HG03135 (cell line): ENCODE results near the gene TRAPPC12.
"Not testable (repeated sequence)": the region's sequence is repeated elsewhere in the genome, so short reads cannot be mapped to it uniquely, and the experiment has no call there.

Source experiments
- ATAC-seq: cut with Tn5 transposase; IDR thresholded peaks from one replicate; pipeline ENCODE4 v1.9.1; 2021; ENCODE audit warnings: mild to moderate bottlenecking, moderate library complexity; ENCODE audit not compliant: unreplicated experiment

The TRAPPC12 gene

DNA sequence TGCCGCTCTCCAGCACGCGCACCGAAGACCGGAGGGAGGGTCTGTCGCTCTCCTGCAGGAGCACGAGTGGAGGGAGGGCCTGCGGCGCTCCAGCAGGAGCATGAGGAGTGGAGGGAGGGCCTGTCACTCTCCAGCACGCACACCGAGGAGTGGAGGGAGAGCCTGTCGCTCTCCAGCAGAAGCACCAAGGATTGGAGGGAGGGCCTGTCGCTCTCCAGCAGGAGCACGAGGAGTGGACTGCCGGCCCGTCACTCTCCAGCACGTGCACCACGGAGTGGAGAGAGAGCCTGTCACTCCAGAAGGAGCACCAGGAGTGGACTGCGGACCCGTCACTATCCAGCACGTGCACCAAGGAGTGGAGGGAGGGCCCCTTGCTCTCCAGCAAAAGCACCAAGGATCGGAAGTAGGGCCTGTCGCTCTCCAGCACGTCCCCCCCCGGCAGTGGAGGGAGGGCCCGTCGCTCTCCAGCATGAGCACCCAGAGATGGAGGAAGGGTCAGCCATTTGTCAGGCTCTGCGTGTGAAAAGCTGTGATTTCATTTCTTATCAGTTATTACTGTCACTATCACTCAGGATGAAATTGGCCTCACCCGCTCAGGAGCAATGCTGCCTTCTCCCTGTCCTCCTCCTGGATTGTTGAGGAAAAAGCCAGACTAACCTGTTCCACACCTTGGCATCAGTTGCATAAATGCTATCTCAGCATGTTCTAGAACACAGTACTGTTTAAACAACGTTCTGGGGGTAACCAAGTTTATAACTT is 103.9 kb downstream of the TRAPPC12 start:
- no peak for ATAC-seq

DNA sequence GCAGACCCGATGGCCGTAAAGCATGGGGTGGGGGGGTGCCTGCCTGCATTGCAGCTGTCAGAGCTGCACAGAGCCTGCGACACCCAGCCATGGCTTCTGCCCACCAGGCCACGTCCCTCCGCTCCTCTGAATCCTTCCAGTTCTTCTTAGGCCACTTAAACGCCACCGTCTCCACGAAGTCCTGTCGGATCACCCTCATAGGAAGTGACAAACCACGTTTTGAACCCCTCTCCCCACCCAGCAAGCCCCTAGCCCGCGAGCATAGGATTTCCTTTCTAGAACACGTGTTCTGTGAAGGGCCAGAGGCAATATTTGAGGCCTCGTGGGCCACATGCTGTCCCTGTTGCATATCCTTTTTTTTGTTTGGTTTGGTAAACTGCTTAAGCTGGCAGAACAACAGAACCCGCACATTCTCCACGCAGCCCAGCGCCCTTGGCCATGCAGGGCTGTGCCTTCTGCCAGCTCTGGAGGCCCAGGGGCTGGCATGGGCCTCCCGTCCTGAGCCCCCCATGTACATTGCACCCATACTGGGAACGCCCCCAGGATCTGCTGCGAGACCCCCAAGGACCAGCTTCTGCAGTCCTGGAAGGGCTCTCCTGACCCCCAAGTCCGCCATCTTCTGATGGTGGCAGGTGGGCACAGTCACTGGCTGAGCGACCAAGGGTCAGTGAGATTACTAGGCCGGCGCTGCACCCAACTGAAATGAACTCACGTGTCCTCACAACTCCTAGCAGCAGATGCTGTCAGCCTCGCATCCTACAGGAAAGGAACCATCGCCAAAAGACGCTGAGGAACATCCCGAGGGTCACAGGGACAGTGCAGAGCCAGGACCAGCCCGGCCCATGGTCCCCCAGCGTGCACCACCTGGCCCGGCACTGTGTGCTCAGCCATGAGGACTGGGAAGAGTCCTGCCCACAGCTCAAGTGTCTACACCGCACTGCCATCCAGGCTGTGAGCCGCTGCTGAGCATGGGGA is 104.8 kb downstream of the TRAPPC12 start:
- no peak for ATAC-seq

DNA sequence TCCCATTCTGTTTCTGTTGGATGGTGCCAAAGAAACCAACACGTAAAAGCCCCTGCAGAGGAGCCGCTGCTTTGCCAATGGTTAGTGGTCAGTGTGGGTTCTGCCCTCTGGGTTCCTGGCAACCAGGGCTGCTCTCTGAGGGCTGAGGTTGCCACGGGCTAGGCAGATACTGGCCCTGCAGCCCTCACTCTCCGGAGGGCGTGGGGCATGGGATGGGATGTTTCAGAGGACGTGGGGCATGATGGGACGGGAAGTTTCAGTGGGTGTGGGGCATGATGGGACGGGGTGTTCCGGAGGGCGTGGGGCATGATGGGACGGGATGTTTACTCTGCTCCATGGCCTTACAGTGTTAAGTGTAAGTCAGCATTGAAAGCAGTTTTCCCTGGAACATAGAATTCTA is 105.7 kb downstream of the TRAPPC12 start:
- ATAC-seq: no peak

DNA sequence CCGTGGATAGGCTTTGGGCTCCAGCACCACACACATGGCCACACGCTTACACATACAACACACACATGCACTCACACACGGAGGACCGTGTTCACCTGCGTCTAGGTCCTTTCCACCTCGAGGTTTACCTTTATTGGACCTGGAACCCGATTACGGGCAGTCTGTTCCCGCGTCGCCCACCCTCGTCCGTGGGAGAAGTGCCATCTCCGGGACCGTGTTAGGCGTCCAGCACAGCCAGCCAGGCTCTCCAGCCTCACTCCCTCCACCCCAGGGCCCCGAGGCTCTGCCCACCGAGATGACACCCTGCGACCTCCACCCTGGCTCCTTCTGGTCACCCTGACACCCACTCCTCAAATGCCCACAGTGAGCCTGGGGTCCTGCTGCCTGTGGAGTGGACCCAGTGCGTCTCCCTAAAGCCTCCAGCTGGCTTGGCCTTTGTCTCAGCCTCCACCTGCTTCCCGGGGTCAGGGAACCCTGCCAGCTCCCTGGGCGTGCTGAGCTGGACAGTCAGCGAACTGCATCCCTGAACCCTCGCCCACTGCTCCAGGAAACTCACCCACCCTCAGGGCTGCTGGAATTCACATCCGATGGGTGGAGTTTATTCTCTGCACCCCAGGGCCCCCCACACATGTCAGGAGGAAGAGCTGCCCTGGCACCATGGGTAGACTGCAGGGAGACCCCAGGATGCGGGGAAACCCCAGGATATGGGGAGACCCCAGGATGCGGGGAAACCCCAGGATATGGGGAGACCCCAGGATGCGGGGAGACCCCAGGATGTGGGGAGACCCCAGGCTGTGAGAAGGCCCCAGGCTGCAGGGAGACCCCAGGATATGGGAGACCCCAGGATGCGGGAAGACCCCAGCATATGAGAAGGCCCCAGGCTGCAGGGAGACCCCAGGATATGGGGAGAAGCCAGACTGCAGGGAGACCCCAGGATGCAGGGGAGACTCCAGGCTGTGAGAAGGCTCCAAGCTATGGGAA is 106.8 kb downstream of the TRAPPC12 start:
- no peak for ATAC-seq

DNA sequence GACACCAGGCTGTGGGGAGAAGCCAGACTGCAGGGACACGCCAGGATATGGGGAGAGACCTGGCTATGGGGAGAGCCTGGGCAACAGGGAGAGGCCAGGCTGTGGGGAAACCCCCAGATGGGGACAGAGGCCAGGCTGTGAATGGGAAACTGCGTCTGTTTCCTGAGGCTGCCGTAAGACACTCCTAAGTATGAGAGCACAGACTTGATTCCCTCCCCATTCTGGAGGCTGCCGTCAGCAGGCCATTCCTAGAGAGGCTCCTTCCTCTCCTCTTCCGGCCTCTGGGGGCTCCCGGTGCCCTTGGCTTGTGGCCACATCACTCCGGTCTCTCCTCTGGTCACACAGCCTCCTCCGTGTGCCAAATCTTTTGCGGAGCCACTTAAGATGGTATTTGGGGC is 107.5 kb downstream of the TRAPPC12 start:
- no peak for ATAC-seq

DNA sequence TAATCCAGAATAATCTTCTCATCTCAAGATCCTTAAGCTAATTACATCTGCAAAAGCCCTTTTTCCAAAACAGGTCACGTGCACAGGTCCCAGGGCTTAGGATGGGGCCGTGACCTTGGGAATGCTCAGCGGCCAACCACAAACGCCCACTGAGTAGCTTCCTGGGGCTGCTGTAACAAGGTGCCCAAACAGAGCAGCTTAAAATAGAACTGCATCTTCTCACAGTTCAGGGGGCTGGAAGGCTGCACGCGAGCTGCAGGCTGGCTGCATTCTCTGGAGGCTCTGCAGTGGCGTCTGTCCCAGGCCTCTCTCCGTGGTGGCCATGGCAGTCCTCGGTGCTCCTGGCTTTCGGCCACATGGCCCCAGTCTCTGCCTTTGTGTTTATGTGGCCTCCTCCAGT is 107.9 kb downstream of the TRAPPC12 start:
- ATAC-seq: no peak

DNA sequence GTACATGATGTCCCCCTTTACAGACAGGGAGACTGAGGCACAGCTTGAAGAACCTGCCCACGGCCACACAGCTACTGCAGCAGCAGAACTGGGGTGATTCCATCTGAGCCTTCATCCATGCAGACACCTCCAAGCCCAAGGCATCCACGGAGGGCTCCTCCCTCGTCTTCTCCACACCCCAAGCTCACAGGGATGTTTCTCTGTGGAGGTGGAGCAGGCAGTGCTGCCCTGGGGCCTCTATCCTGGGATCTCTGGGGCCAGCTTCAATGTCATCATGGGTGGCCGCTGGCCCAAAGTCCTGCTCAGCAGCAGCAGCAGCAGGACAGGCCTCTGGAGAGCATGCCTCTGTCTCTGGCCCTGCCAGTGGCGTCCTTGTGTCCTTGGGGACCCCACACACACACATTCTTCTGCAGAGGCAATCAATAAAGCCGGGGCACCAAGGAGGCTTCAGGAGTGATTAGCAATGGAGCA is 108.6 kb downstream of the TRAPPC12 start:
- ATAC-seq: no peak

DNA sequence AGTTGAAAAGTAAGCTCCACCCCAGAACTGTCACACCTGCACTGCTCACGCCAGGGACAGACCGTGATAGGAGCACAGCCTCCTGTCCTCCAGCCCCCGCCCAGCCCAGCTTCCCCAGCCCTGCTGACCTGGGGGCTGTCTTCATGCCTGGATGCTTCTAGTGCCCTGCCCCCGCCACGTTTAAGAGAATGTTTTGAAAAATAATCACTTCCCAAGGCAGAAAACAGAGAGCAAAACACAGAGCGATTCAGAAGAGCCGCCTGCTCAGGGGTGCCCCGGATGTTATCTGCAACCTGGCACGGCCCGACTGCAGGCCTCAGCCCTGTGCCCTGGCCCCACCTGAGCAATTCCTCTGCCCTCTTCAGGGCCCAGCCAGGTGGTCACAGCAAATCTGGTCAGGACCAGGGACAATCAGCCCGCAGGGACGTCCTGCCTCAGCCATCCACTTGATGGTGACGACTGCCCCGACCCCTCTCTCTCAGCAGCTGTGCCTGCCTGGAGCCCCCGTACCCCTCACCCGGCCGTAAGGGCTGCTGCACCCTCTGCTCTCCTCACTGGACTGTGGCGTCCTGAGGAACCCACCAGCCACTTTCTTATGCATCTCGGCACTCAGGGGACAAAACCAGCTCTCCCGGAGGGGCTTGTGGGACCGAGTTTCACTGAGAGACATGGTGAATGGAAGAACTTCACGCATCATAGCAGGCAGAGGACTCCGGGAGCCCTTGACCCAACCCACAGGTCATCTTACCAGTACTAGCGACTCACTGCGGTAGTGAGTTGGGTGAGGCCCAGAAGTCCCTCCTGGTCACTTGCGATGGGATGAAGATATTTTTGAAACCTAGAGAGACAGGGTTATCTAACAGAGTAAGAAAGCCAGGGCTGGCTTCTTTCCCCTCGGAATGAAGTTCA is 109.6 kb downstream of the TRAPPC12 start:
- no peak for ATAC-seq

DNA sequence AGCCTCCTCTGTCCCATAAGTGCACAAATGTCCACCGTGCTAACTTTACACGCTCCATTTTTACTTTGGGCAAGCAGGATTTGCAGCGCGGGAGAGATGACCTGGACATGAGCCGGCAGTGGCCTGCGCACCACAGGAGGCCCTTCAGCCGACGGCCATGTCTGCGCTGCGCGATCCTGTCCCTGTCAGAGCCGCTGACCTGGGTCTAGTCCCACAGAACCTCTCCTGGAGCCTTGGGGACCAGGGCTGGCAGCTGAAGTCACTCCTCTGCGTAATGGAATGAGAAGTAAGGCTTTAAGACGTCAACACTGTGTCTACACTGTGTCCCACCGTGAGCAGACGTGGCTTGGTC is 110.2 kb downstream of the TRAPPC12 start:
- no peak for ATAC-seq

DNA sequence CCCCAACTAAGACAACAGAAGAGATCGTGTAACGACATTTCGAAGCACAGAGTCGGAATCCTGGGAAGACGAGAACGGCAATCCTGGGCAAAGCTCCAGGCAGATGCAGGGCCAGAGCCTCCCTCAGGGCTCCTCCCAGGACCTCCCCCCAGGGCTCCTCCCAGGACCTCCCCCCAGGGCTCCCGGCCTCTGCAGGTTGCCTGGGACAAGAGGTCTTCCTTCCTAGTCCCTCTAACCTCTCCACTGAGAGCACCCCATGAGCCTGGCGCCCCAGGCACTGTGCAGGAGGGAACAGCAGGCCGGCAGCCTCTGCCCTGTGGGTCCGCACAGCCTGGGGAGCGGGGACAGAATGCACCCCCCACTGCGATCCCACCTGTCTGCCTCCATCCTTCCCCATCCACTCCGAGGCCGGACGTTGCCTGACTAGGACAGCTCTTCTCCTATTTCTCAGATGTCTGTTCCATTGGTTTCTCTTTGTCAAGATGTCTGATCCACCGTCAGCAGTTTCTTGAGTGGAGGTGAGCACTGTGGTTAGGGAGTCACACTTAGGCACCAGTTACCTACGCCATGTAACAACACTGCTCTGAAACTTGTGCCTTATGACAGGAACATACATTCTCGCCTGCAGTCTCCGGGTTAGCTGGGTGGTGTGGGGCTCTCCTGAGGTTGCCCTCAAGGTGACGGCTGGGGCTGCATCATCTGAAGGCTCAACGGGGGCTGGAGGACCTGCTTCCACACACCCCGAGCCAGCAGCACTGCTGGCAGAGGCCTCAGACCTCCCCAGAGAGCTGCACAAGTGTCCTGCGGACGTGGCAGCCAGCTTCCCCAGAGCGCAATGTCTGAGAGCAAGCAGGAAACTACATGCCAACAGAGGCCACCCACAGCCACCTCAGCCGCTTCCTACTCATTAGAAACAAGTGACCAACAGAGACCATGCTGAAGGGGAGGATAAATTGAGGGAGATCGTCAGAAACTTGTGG is 111.0 kb downstream of the TRAPPC12 start:
- no peak for ATAC-seq

DNA sequence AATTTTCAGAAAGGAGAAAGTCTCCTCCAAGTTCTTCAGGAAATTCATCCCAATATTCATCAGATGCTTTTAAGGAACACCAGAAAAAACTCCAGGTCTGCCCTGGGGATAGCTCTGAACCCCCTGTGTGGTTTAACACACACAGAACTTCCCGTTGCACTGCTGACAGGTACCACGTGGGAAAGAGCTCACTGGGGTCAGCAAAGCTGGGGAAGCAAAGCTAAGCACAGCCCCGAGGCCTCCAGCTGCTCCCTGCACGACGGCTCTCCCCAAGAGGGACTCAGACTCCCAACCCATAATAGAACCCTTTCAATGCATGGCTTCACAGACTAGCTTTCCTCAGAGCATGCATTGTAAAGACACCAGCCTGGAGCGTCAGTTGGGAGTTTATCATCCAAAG is 111.8 kb downstream of the TRAPPC12 start:
- no peak for ATAC-seq

DNA sequence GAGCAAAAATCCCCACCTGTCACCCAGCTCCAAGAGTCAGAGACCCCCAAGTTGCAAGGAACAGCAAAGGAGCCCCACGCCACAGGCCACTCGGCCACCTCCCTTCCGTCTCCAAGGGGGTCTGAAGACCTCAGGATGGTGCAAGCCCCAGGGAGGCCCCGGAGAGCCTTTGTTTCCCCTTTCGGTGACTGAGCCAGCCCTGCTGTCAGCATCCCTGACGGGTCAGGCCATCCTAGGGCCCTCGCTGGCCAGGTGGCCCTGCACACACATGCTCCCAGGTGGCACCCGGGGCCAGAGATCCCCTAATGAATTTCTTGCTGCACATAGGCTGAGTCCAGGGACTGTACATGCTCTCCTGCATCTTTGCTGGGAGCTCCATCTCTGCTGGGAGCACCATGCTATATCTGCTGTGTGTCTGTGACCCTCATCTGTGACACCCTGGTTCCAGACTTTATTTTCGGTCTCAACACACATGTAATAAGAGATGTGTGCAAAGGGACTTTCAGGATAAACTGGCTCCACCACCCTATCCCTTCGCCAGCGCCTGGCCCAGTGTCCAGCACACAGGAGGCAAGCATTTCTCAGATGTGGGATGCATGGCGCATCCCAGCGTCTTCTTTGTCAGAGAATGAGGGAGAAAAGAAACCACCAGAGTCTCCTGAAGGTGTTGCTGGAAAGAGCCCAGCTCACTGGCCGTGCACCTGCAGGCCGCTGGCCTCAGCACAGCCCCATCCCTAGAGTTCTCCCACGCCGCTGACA is 112.4 kb downstream of the TRAPPC12 start:
- ATAC-seq: no peak

DNA sequence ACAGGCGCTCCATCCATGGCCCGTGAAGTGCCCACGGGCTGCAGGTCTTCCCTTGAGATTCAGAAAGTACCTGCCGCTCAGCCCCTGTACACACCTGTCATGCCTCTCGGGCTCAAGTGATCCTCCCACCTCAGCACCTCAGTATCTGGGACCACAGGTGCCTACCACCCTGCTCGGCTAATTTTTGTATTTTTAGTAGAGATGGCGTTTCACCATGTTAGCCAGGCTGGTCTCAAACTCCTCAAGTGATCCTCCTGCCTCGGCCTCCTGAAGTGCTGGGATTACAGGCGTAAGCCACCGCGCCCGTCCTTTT is 112.9 kb downstream of the TRAPPC12 start:
- not testable (repeated sequence) for ATAC-seq

DNA sequence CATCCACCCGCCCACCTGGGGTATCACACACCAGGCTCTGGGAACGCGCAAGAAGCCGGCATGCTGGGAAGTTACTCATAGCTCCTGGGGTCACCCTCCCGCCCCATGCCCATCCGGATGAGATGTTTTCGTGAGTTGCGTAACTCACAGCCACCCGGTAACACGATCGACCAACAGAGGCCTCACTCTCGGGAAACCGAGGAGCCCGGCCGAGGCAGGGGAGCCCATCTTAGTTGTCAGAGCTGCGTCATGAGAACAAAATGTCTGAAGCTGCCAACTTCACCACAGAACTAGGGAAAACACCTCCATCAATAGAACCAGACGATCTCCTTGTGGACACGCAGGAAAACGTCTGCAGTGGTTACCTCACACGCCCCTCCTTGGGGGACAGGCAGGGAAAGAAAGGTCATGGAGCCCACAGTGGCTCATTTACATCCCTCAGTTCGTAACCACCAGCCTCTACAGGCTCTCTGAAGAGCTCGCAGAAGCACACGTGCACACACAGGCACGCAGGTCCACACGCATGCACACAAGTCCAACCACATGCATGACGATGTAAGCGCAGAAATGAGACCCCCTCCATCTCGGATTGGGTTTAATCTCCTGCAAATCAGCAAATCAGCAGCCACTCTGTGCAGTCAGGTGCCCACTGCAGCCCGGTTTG is 113.6 kb downstream of the TRAPPC12 start:
- ATAC-seq: no peak

DNA sequence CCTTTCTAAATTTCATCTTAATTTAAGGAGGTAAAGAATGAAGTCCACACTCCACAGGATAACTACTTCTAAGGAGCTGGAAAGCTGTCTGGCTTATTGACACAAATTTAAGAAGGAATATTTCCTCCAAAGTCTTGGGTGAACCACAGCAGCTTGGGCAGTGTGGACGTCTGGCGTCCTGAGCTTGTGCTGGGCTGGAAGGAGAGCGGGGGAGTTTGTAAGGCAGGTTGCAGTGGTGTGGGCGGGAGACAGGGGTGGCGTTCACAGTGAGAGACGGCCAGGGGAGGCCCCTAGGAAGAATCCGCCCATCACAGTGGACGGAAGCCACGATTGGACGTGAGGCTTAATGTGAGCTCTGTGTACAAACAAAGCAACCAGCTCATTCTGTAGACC is 114.1 kb downstream of the TRAPPC12 start:
- ATAC-seq: no peak

DNA sequence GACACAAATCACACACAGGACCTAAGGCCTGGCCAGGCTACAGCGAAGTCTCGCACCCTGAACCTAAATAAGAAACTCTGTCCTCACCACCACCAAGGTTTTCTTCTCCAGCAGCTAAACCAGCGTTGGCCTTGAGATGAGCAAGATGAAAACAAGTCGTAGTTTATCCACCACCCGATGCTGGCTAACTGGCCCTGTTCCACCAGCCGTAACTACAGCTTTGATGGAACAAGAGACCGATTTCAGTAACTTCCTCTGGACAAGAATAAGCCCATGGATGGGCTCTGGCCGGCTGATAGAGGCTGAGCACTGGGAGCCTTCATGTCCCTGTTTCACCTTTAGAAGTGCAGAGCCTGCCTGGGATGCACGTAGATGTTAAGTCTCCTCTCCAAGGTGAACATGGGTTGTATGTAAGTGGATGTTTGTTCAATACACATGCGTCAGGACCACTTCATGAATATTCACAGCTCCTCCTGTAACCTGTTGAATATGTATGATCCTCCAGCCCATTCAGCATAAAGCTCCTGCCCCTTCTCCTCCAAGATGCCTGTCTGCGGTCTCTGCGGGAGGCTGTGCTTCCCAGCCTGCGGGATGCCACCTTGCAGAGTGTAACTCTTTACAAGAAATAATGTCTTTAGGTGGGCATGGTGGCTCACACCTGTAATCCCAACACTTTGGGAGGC is 115.6 kb downstream of the TRAPPC12 start:
- ATAC-seq: no peak

DNA sequence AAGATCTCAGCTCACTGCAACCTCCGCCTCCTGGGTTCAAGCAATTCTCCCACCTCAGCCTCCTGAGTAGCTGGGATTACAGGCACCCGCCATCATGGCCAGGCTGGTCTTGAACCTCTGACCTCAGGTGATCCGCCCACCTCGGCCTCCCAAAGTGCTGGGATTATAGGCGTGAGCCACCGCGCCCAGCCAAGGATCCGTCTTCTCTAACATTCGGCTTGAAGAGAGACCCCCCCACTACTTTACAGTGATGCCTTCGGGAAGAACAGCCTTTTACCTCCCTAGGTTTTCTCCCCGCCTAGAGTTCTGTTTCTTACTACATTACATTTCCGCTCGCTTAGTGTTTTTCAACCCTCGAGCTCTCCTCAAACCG is 117.2 kb downstream of the TRAPPC12 start:
- ATAC-seq: not testable (repeated sequence)
